OCI-M1 (cell line): ENCODE measurements around the gene EED.
"Not testable (repeated sequence)": the region's sequence is repeated elsewhere in the genome, so short reads cannot be mapped to it uniquely, and the experiment has no call there.

ENCODE experiments used
- DNase-seq: peaks from one replicate; lab custom pipeline; 2025; lab: John Stamatoyannopoulos, UW

Gene EED

DNA sequence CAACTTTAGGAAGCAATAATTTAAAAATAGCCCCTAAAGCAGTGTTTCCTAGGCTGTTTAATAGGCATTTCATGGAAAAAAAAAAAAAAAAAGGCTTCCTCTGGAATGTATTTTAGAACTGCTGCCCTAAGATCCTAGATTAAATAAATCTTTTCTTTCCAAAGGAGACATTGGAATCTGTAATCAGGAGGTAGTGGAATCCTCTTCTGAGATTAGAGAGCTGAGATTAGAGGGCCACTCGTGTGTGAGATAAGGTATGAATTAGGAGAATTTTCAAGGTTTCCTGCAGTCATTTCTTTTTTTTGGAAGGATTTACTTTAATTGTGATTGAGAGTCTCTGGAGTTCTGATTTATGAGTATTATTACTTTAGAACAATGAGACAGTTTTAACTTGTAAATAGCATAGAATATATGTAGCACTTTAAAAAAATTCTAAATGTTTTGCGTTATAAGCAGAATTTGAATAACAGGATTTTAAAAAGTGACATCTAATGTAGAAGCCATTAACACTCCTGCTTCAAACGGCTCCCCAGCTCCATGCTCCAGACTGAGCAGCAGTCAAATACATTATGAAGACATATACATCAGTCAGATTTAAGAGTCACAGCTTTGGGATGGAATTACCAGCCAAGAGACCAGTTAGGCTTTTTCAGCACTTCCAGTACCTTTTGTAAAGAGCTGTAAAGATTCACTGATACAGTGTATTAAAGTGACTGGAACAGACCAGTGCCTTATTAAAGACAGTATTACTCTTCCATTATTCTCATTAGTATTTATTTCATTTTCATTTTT lies 5.0 kb downstream of the EED start:
- DNase-seq, result peak; percentile 59

- DNase-seq, result no peak
Measured at GRCh38 chr11:86251345-86251744, 6.8 kb downstream of the EED start.

- DNase-seq, result no peak
Measured at GRCh38 chr11:86255896-86256295, 11.3 kb downstream of the EED start.

- DNase-seq, result no peak
Measured at GRCh38 chr11:86256608-86257007, 12.1 kb downstream of the EED start.

GRCh38 chr11:86257446-86257845 lies 12.9 kb downstream of the EED start:
- no peak for DNase-seq

GRCh38 chr11:86259730-86260129 lies 15.2 kb downstream of the EED start:
- DNase-seq, result no peak

- DNase-seq, result no peak
Measured at GRCh38 chr11:86261328-86261727, 16.8 kb downstream of the EED start.

GRCh38 chr11:86262387-86262786 lies 17.8 kb downstream of the EED start:
- no peak for DNase-seq

DNA sequence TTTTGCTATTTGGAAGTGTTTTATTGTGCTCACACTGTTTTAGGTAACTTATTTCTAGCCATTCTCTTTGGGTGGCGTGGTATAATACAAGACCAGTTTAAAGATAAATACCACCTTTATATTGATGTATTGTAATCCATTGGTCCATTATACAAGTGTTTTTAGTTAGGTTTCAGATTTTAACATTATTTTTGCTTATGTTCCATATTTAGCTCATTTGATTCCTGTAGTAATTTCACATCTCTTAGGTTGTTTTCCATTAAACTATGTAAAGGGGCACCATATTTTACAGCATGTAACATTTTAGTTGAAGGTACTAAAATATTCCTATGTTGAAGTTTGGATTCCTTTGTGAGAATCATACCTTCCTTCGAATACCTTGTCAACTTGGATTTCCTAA lies 20.1 kb downstream of the EED start:
- no peak for DNase-seq

- DNase-seq, result no peak
Measured at GRCh38 chr11:86265194-86265593, 20.6 kb downstream of the EED start.

DNA sequence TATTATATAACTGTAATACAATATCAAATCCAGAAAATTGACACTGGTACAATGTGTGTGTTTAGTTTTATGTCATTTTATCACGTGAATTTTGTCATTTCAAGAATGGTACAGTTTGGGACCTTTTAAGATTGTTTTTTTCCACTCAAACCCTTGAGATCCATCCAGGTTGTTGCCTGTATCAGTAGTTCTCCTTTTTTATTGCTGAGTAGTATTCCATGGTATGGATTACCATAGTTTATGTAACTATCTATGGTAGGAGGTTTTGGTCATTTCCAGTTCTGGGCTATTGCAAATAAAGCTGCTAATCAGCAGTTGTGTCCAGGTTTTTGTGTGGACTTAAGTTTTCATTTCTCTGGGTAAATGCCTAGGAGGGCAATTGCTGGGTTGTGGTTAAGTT lies 25.1 kb downstream of the EED start:
- DNase-seq, result no peak

- peak; percentile 58 for DNase-seq
Measured at GRCh38 chr11:86274503-86274902, 29.9 kb downstream of the EED start.

- DNase-seq, result no peak
Measured at GRCh38 chr11:86274999-86275398, 30.4 kb downstream of the EED start.

DNA sequence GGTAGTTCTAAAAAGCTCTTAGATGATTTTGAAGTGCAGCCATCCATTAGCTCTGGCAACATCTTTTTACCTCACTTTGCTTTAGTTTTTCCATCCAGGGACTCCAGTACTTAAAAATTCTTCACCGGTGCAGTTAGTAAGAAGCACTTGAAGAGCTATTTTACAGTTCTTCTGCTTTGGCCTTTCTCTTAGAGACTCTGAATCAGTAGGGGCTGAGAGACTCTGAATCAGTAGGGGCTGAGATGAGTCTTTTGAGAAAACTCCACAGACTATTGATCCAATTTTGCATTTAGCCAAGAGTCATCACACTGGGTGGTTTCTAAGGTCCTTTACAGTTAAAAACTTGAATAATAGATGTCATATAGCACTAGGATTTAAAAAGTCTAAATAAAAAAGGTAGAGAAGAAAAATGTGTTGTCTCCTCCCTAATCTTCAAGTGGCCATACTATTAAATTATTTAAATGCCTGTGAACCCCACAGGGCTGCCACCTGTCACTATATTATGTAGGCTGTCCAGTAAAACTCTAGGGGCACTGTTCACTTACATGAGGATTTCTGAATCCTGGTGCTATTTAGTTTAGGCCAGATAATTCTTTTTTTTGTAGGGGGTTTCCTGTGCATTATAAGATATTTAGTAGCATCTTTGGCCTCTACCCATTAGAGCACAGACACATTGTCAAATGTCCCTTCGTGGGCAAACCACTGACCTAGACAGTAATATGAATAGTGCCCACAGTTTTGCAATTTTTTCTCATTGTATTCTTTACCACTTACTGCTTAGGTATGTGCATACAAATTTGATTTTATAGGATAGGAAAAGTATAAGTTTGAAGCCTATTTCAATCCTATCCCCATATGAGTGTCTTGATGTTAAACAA lies 31.2 kb downstream of the EED start:
- DNase-seq, result peak; percentile 48

DNA sequence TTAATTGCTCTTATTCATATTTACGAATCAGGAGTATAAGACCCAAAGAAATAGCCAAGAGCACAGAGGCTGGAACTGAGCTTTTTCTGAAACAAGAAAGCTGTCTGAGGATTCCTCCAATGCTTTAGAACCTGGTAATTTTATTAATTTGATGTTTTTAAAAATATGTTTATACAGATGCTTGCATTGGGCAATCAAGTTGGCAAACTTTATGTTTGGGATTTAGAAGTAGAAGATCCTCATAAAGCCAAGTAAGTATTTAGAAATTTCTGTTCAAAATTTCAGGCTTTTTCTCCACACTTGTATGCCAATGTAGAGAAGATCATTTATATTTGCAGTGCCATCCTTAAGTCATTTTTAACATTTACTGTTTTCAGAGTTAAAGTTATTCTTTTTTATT lies 33.2 kb downstream of the EED start:
- DNase-seq, result no peak

- no peak for DNase-seq
Measured at GRCh38 chr11:86278226-86278625, 33.7 kb downstream of the EED start.

DNA sequence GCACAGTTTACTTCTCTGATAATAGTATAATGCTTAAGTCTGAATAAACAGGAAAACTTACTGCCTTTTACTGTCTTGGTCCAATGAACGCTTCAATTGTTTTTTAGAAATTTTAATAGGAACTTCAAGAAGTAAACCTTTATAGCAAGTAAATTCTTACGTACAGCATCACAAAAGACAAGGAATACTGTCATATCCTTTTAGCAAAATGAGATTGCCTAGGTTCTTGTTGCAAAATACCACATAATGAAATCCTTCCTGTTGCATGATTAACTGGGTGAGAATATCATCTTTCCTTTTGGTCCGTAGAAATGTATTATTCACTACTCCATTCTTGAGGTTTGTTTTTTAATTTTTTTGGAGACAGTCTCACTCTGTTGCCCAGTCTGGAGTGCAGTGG lies 35.2 kb downstream of the EED start:
- no peak for DNase-seq

DNA sequence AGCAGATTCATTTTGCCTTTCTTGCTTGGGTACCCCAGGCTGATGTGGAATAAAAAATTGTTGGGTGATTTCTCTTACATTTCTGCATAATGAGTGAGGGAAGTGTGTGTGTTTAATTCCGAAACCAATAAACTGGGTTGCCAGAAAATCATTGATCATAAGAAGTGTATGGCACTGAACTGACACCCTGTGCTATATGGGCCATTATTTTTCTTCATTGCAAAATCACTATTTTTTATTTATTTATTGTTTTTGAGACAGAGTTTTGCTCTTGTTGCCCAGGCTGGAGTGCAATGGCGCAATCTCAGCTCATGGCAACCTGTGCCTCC lies 42.9 kb downstream of the EED start:
- DNase-seq, result no peak

GRCh38 chr11:86288776-86289507 lies 44.4 kb downstream of the EED start:
- peak; percentile 83 for DNase-seq

DNA sequence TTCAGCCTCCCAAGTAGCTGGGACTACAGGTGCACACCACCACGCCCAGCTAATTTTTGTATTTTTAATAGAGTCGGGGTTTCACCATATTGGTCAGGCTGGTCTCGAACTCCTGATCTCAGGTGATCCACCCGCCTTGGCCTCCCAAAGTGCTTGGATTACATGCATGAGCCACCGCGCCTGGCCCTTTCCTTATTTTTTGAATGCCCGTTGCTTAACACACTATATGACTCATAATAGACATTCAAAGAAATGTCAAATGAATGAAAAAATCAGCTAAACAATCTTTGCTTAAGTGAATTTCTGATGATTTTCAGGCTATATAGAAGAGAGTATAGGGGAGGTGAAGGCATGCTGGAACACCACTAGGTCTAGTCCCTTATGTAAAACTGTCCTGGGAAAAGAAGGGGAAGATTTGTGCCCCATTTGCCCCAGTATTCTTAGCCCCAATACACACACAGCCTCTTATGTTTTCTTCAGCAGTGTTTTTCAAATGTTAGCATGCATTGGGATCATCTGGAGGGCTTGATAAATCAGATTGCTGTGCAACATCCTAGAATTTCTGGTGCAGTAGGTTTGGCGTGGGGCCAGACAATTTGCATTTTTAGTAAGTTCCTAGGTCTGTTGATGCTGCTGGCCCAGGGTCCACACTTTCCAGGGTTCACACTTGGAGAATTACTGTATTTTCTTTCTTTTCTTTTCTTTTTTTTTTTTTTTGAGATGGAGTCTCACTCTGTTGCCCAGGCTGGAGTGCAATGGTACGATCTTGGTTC lies 45.1 kb downstream of the EED start:
- DNase-seq, result not testable (repeated sequence)

GRCh38 chr11:86291466-86292262 lies 47.1 kb downstream of the EED start:
- DNase-seq, result peak; percentile 96
